NCI-H774 (cell line): ENCODE data around the gene MRPS18A.

Source experiments
- DNase-seq: peaks from one replicate; lab custom pipeline; 2025; lab: John Stamatoyannopoulos, UW

Gene MRPS18A

GRCh38 chr6:43698584-43699349 lies 11.2 kb upstream of the MRPS18A start:
- peak; percentile 10 for DNase-seq

- DNase-seq = no peak
Observed at GRCh38 chr6:43697421-43697820, 9.8 kb upstream of the MRPS18A start.

- peak; percentile 79 for DNase-seq
Observed at GRCh38 chr6:43695967-43696291, 8.3 kb upstream of the MRPS18A start.

GRCh38 chr6:43695215-43695966 lies 7.8 kb upstream of the MRPS18A start:
- no peak for DNase-seq

- DNase-seq = no peak
Observed at GRCh38 chr6:43689421-43689820, 1.8 kb upstream of the MRPS18A start.

GRCh38 chr6:43687079-43687436 lies 533 bp downstream of the MRPS18A start:
- DNase-seq = no peak

GRCh38 chr6:43683708-43684455 lies 3.7 kb downstream of the MRPS18A start:
- no peak for DNase-seq

GRCh38 chr6:43682724-43683429 lies 4.7 kb downstream of the MRPS18A start:
- no peak for DNase-seq

GRCh38 chr6:43681303-43681702 lies 6.3 kb downstream of the MRPS18A start:
- no peak for DNase-seq

GRCh38 chr6:43680308-43681200 lies 7.0 kb downstream of the MRPS18A start:
- DNase-seq = no peak

- DNase-seq = no peak
Observed at GRCh38 chr6:43679057-43679456, 8.5 kb downstream of the MRPS18A start.

- DNase-seq = no peak
Observed at GRCh38 chr6:43678341-43678740, 9.2 kb downstream of the MRPS18A start.

- DNase-seq = no peak
Observed at GRCh38 chr6:43677759-43678158, 9.8 kb downstream of the MRPS18A start.

- no peak for DNase-seq
Observed at GRCh38 chr6:43676962-43677606, 10.5 kb downstream of the MRPS18A start.

- no peak for DNase-seq
Observed at GRCh38 chr6:43674921-43675320, 12.7 kb downstream of the MRPS18A start.

- DNase-seq = no peak
Observed at GRCh38 chr6:43674291-43674690, 13.3 kb downstream of the MRPS18A start.

- no peak for DNase-seq
Observed at GRCh38 chr6:43673444-43674084, 14.0 kb downstream of the MRPS18A start.

- DNase-seq = no peak
Observed at GRCh38 chr6:43671801-43672690, 15.5 kb downstream of the MRPS18A start.
